ENCODE measurements around the gene CPSF4. TPM values are rescaled to one million over a fixed set of nuclear protein-coding genes. Genes with fewer than 3 reads are reported as not detected.

The CPSF4 gene
- total RNA-seq, 2 donors from 2014 or later, result 42.3 to 48.2 TPM

GRCh38 chr7:99396418-99397296, 42.1 kb upstream of the CPSF4 start:
- Histone ChIP-seq H3K4me3 (no peak overlapping the region), H3K27me3 (replicated peaks; ENCODE audit: insufficient read depth) (no peaks in the 10 kb centered on the region), H3K36me3 (peaks cover 51% of the 10 kb centered on the region), H3K27ac (no peak overlapping the region), H3K4me1 (ENCODE audit: control insufficient read depth in 1 of 2, low read depth in 2 of 2) (peaks cover 9 to 18% of the 10 kb centered on the region in 2 donors), H3K9me3 (no peaks in the 10 kb centered on the region)
- DNase-seq (ENCODE audit: low spot score) (no peak), ATAC-seq (ENCODE audit: insufficient number of reproducible peaks, low FRiP score, low read depth) (no peak)
- no peak for TF ChIP-seq CTCF (IDR thresholded peaks at IDR 0.05)

- H3K4me3 ChIP-seq, result no peak overlapping the region
These were observed 41.3 kb upstream of the CPSF4 start for GRCh38 chr7:99397297-99397983.

GRCh38 chr7:99398891-99399445, 39.8 kb upstream of the CPSF4 start:
- no peak overlapping the region for H3K4me3 ChIP-seq
- ATAC-seq (ENCODE audit: insufficient number of reproducible peaks, low FRiP score, low read depth), result no peak
- DNase-seq (ENCODE audit: low spot score), result no peak
- peaks cover 0 to under 1% of the 10 kb centered on the region in 2 donors for H3K4me1 ChIP-seq (ENCODE audit: control insufficient read depth in 1 of 2, low read depth in 2 of 2)
- no peak overlapping the region for H3K27ac ChIP-seq
- no peaks in the 10 kb centered on the region for H3K9me3 ChIP-seq
- H3K27me3 ChIP-seq (replicated peaks; ENCODE audit: insufficient read depth), result no peaks in the 10 kb centered on the region
- no peak for TF ChIP-seq CTCF (IDR thresholded peaks at IDR 0.05)
- peaks cover 59% of the 10 kb centered on the region for H3K36me3 ChIP-seq

More at GRCh38 chr7:99397297-99397983, 41.3 kb upstream of the CPSF4 start:
- no peak for ATAC-seq (ENCODE audit: insufficient number of reproducible peaks, low FRiP score, low read depth)
- Histone ChIP-seq H3K27me3 (replicated peaks; ENCODE audit: insufficient read depth) (no peaks in the 10 kb centered on the region), H3K9me3 (no peaks in the 10 kb centered on the region), H3K4me1 (ENCODE audit: control insufficient read depth in 1 of 2, low read depth in 2 of 2) (peaks cover 7 to 12% of the 10 kb centered on the region in 2 donors), H3K36me3 (peaks cover 58% of the 10 kb centered on the region), H3K27ac (no peak overlapping the region)
- DNase-seq (ENCODE audit: low spot score), result no peak
- TF ChIP-seq CTCF (IDR thresholded peaks at IDR 0.05), result no peak

- Histone ChIP-seq H3K27me3 (replicated peaks; ENCODE audit: insufficient read depth) (no peaks in the 10 kb centered on the region), H3K4me3 (no peak overlapping the region), H3K27ac (no peak overlapping the region), H3K9me3 (no peaks in the 10 kb centered on the region), H3K36me3 (peaks cover 58% of the 10 kb centered on the region), H3K4me1 (ENCODE audit: control insufficient read depth in 1 of 2, low read depth in 2 of 2) (no peaks in the 10 kb centered on the region)
- no peak for DNase-seq (ENCODE audit: low spot score)
- TF ChIP-seq CTCF (IDR thresholded peaks at IDR 0.05), result no peak
- ATAC-seq (ENCODE audit: insufficient number of reproducible peaks, low FRiP score, low read depth), result no peak
These were observed 39.1 kb upstream of the CPSF4 start for GRCh38 chr7:99399597-99399996.

GRCh38 chr7:99402854-99403253, 35.9 kb upstream of the CPSF4 start:
- DNase-seq (ENCODE audit: low spot score) (no peak), ATAC-seq (ENCODE audit: insufficient number of reproducible peaks, low FRiP score, low read depth) (no peak)
- Histone ChIP-seq H3K27ac (no peak overlapping the region), H3K27me3 (replicated peaks; ENCODE audit: insufficient read depth) (no peaks in the 10 kb centered on the region), H3K9me3 (no peaks in the 10 kb centered on the region), H3K4me1 (ENCODE audit: control insufficient read depth in 1 of 2, low read depth in 2 of 2) (peaks cover 15 to 20% of the 10 kb centered on the region in 2 donors), H3K4me3 (no peak overlapping the region), H3K36me3 (peaks cover 42% of the 10 kb centered on the region)
- no peak for TF ChIP-seq CTCF (IDR thresholded peaks at IDR 0.05)
